ENCODE results near the gene CATSPER2.
"Not testable (repeated sequence)": the region's sequence is repeated elsewhere in the genome, so short reads cannot be mapped to it uniquely, and the experiment has no call there.

CATSPER2 gene

GRCh38 chr15:43648649-43649429 is at the start of gene CATSPER2:
Gene CATSPER2, minus strand, starts transcription at chr15:43648844. Its CDS starts 783 bp downstream, at chr15:43648061.
- no peak for TF ChIP-seq ZFX (IDR thresholded peaks at IDR 0.05)
- TF ChIP-seq, protein P1, sequence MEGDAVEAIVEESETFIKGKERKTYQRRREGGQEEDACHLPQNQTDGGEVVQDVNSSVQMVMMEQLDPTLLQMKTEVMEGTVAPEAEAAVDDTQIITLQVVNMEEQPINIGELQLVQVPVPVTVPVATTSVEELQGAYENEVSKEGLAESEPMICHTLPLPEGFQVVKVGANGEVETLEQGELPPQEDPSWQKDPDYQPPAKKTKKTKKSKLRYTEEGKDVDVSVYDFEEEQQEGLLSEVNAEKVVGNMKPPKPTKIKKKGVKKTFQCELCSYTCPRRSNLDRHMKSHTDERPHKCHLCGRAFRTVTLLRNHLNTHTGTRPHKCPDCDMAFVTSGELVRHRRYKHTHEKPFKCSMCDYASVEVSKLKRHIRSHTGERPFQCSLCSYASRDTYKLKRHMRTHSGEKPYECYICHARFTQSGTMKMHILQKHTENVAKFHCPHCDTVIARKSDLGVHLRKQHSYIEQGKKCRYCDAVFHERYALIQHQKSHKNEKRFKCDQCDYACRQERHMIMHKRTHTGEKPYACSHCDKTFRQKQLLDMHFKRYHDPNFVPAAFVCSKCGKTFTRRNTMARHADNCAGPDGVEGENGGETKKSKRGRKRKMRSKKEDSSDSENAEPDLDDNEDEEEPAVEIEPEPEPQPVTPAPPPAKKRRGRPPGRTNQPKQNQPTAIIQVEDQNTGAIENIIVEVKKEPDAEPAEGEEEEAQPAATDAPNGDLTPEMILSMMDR (conservative IDR thresholded peaks at IDR 0.05), result no peak
- H3K27ac ChIP-seq, result no peak within 1 kb of the TSS

- H3K27ac ChIP-seq, result not testable (repeated sequence)
Measured at GRCh38 chr15:43693148-43694022, 44.7 kb upstream of the CATSPER2 start, which contains the start of gene CKMT1A. Gene CKMT1A, plus strand, starts transcription at chr15:43693859. Its CDS starts 192 bp downstream, at chr15:43694051.

DNA sequence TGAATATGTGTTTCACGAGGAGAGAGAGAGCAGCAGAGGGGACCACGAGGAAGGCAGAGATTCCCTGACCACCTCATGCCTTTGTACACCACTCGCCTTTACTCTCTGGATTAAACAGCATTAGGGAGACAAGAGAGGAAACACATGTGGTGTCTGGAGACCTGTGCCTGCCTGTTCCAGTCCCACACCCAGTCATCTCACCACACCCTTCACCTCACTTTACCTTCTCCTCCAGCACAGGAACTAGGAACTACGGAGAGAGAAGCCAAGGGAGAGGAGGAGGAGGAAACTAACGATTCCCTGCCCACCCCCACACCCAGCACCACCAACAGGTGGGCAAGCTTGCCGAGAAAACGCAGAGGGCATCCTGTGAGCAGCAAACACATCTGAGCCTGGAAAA is 44.0 kb upstream of the CATSPER2 start:
- not testable (repeated sequence) for H3K27ac ChIP-seq

DNA sequence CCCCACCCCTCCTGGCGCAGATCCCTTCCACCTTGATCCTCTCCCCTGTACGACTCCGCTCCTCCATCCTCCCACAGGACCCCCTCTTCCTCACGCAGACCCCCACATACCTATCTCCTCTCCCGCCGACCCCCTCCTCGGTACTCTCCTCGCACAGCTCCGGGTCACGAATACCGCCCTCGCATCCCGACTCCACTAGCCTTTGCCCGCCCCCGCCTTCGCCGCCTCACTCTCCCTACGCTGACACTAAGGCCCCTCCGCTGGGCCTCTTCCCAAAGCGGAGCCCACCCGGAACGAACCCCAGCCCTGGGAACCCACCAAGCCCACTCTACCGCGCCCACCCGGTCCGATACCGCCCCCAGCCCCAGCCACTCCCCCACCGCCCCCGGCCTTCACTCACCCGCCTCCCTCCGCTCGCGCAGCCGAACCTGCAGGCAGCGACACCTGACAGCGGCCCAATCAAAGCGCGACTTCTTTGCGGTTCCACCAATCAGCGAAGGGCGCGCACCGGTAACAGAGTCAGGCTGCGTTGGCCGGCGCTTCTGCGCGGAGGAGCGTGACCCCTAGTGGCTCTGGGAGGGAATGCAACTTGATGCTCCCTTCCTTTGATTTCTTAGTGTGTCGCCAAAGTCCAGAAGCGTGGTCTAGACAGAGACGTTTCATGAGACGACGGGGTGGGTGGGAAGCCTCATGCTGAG is 41.1 kb upstream of the CATSPER2 start:
- not testable (repeated sequence) for H3K27ac ChIP-seq

- not testable (repeated sequence) for H3K27ac ChIP-seq
Measured at GRCh38 chr15:43674175-43674574, 25.5 kb upstream of the CATSPER2 start.

DNA sequence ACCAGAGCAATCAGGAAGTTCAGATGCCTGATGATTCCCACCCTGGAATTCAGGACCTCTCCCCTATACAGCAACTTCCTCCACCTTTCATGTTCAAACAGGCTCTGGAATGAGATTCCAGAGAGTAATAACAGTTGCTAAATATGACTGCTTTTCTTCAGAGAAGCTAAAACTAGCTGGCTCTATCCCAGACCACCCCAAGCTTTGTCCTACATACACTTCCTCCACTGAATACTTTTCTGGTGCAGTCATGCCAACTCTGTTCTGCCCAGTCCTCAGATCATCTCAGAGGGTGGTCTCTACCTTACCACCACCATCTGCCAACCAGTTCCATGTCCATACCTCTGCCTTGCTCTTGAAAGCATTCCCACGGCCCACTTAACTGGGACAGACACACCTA is 17.5 kb upstream of the CATSPER2 start:
- H3K27ac ChIP-seq, result not testable (repeated sequence)

GRCh38 chr15:43663333-43663732 is 14.7 kb upstream of the CATSPER2 start:
- not testable (repeated sequence) for H3K27ac ChIP-seq

- not testable (repeated sequence) for H3K27ac ChIP-seq
Measured at GRCh38 chr15:43662293-43662692, 13.6 kb upstream of the CATSPER2 start.

GRCh38 chr15:43659727-43660126 is 11.1 kb upstream of the CATSPER2 start:
- not testable (repeated sequence) for H3K27ac ChIP-seq

GRCh38 chr15:43649430-43649926 is 834 bp upstream of the CATSPER2 start:
- H3K27ac ChIP-seq, result not testable (repeated sequence)

DNA sequence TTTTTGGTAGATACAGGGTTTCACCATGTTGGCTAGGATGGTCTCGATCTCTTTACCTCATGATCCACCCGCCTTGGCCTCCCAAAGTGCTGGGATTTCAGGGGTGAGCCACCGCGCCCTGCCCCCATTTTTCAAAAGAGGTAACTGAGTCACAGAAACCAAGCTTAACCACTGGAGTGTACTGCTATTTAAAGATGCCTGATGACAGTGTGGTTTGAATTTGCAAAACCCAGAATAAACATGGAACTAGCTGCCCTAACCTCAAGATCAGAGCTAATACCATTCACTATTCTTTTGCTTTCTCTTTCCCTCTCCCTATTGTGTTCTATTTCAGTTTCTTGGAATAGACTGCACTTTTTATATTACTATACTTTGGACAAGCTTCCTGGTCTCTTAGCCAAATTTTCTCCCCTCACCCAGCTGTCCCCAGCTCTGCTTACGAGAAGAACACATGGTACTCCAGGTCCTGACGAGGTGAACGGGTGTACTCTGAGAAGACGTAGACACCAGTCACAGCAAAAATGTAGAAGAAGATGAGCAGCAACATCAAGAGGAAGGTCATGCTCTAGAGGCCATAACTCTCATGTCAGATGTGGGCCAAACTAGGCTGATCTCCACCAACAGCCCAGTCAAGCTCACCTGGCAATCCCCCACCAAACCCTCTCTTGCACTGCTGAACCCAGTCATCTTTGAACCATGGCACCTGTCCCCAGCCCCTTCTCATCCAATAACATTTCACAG is 10.0 kb downstream of the CATSPER2 start:
- not testable (repeated sequence) for H3K27ac ChIP-seq

- H3K27ac ChIP-seq, result not testable (repeated sequence)
Measured at GRCh38 chr15:43626937-43627336, 21.7 kb downstream of the CATSPER2 start.

GRCh38 chr15:43625106-43625505 is 23.5 kb downstream of the CATSPER2 start:
- TF ChIP-seq, protein P1 (conservative IDR thresholded peaks at IDR 0.05), result no peak
- H3K27ac ChIP-seq, result no peak overlapping the region

- H3K27ac ChIP-seq, result not testable (repeated sequence)
Measured at GRCh38 chr15:43622068-43622799, 26.4 kb downstream of the CATSPER2 start.

GRCh38 chr15:43618700-43619099 is 29.9 kb downstream of the CATSPER2 start, which contains the start of gene STRC:
Gene STRC, minus strand, starts transcription at chr15:43618800. Its CDS starts 78 bp downstream, at chr15:43618722.
- not testable (repeated sequence) for H3K27ac ChIP-seq

DNA sequence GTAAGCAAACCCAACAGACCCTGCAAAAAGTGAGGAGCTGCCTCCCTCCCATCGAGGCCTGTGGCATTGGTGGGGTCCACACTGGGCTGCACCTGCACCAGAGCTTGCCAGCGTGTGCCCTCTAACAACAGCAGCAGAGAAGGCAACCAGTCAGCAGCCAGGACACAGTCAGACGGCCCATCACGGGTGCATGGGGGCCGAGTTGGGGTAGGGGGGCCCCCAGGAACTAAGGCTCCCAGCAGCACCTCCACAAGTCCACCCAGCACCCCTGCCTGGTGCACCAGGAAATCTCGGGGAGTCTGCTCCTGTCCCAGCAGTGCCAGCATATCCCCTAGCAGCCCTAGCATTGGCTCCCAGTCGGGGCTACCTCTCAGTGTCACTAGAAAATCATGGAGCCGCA is 30.9 kb downstream of the CATSPER2 start:
- H3K27ac ChIP-seq, result not testable (repeated sequence)

DNA sequence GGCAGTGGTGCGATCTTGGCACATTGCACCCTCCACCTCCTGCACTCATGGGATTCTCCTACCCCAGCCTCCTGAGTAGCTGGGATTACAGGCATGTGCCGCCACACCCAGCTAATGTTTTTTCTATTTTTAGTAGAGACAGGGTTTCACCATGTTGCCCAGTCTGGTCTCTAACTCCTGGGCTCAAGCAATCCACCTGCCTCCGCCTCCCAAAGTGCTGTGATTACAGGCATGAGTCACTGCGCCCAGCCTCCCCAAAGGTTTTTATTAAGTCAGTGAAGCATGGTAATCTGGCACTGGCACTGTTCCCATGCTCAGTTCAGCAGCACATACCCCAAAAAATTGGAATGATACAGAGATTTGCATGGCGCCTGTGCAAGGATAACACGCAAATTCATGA is 46.4 kb downstream of the CATSPER2 start:
- not testable (repeated sequence) for H3K27ac ChIP-seq
